ENCODE data around the gene MEOX1. TPM values are rescaled to one million over a fixed set of nuclear protein-coding genes. Genes with fewer than 3 reads are reported as not detected.

The MEOX1 gene
- total and polyA plus RNA-seq, 2 of the 8 experiments (the other 6 are each of a cell fraction or from before 2014, with no cell fraction given): not detected

DNA sequence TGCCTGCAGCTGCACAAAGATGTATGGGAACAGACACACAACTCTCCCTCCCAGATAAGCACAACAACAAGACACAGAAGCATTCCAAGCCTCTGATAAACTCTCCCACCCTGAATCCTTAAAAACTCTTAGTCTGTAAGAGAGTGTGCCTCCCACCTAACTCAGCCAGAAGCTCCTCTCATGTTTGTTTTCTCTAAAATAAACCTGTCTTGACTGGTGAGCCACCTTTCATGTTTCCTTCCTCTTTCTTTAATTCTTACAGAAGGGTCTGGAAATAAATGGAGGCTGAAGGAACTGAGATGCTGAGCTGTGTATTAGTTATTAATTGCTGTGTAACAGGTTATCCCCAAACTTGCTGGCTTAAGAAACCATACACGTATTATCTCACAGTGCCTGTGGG lies 57.2 kb downstream of the MEOX1 start:
- H4K5ac ChIP-seq (ENCODE audit: insufficient read length, low read depth, low read length): no peak overlapping the region
- WGBS, 2 experiments (ENCODE audit: extremely low coverage in 1 of 2, insufficient coverage in 1 of 2, insufficient read length in 1 of 2, insufficient replicate concordance in 2 of 2, low coverage in 1 of 2, low lambda C conversion rate in 2 of 2, missing lambda C conversion rate in 1 of 2): 84% methylated on average over 1 of the region's 1 CpG; no CpG with 5 or more reads in 1 of the 2 experiments
- no peak overlapping the region for H4K91ac ChIP-seq (replicated peaks; ENCODE audit: insufficient read length, low read length)
- H3K79me2 ChIP-seq (ENCODE audit: control insufficient read depth in 1 of 2, insufficient read depth in 2 of 2, low read length in 2 of 2): no peaks in the 10 kb centered on the region
- H3K4me2 ChIP-seq (ENCODE audit: insufficient read depth in 1 of 2, low read depth in 2 of 2, low read length in 2 of 2): no peak overlapping the region
- H3K27me3 ChIP-seq (replicated peaks in 1 of 4; ENCODE audit: control insufficient read depth in 3 of 4, extremely low read depth in 1 of 4, insufficient read depth in 3 of 4, low read length in 3 of 4): no peaks in the 10 kb centered on the region
- no peak overlapping the region for H2BK20ac ChIP-seq (ENCODE audit: low read length)
- H3K14ac ChIP-seq (ENCODE audit: insufficient read length): no peak overlapping the region
- H3K27ac ChIP-seq (ENCODE audit: low read depth, low read length): no peak overlapping the region
- 0 out of 2 replicates have a peak, but pooled peaks cover 1% of the 10 kb centered on the region for H3K23me2 ChIP-seq (ENCODE audit: low read depth, low read length)
- H4K8ac ChIP-seq (ENCODE audit: extremely low read depth, insufficient read depth, low read length): no peak overlapping the region
- FAIRE-seq (no peak), DNase-seq (ENCODE audit: low read depth in 1 of 2, low spot score in 2 of 2) (no peak)
- H3K9ac ChIP-seq (replicated peaks in 1 of 4; ENCODE audit: extremely low read depth in 1 of 4, low read depth in 3 of 4, low read length in 3 of 4): no peak overlapping the region
- no peak overlapping the region for H3K4ac ChIP-seq (replicated peaks; ENCODE audit: insufficient read length, low read depth, low read length)
- no peak overlapping the region for H2BK15ac ChIP-seq (ENCODE audit: low read length)
- no peaks in the 10 kb centered on the region for H3K79me1 ChIP-seq (ENCODE audit: low read depth, low read length)
- no peak overlapping the region for H2BK5ac ChIP-seq (ENCODE audit: low read depth, low read length)
- no peak overlapping the region for H2BK12ac ChIP-seq (ENCODE audit: low read depth, low read length)
- no peak overlapping the region for H2AK5ac ChIP-seq (ENCODE audit: low read depth, low read length)
- H4K20me1 ChIP-seq (replicated peaks in 1 of 2; ENCODE audit: control insufficient read depth in 1 of 2, insufficient read depth in 2 of 2, low read length in 2 of 2): no peaks in the 10 kb centered on the region
- H3K56ac ChIP-seq (replicated peaks; ENCODE audit: insufficient read length, low read depth, low read length): no peak overlapping the region
- POLR2A ChIA-PET (ENCODE audit: partially characterized antibody): interaction anchor here (0.6 kb wide), 1 partner anchor 28 kb away, joined by 3 read pairs; no protein-coding TSS in a partner anchor
- H3K4me3 ChIP-seq (ENCODE audit: extremely low read depth in 1 of 4, insufficient read depth in 2 of 4, low read depth in 3 of 4, low read length in 4 of 4): no peak overlapping the region
- H3K9me3 ChIP-seq (ENCODE audit: insufficient read depth in 2 of 2, low read depth in 1 of 2, low read length in 1 of 2): no peaks in the 10 kb centered on the region
- H3K4me1 ChIP-seq (replicated peaks in 1 of 4; ENCODE audit: control insufficient read depth in 3 of 4, insufficient read depth in 4 of 4, low read length in 3 of 4): no peaks in the 10 kb centered on the region
- H3K36me3 ChIP-seq (ENCODE audit: control insufficient read depth in 2 of 4, insufficient read depth in 4 of 4, low read length in 3 of 4): no peaks in the 10 kb centered on the region
- H2BK120ac ChIP-seq (replicated peaks; ENCODE audit: low read depth, low read length): no peak overlapping the region
- H3K18ac ChIP-seq (ENCODE audit: extremely low read depth, low read length): no peak overlapping the region
- CTCF ChIA-PET (ENCODE audit: partially characterized antibody): interaction anchor here (0.7 to 1.5 kb wide), 5 partner anchors 9 to 42 kb away, joined by 3 to 6 read pairs (median 3); no protein-coding TSS in a partner anchor
- no peak overlapping the region for H2AFZ ChIP-seq (ENCODE audit: low read length)
- no peak overlapping the region for H3K23ac ChIP-seq (ENCODE audit: insufficient read length)
- TF ChIP-seq CHD2 (IDR thresholded peaks at IDR 0.05; ENCODE audit: low read length): no peak
